Psoas muscle (tissue), 8 donors: ENCODE results near the gene PDCD11. TPM values are rescaled to one million over a fixed set of nuclear protein-coding genes. Genes with fewer than 3 reads are reported as not detected.

Experiments used
- ATAC-seq, 4 donors: fragments of 200-7000 bp; cut with Tn5 transposase; one replicate each; pipeline ENCODE4 v1.9.1; 2020; ENCODE audit warnings: moderate library complexity in 3 of 4, mild to moderate bottlenecking in 2 of 4
- DNase-seq, 2 donors: peaks; one replicate each; pipeline ENCODE4 v3.0.0-alpha.2; 2020
- H3K27ac ChIP-seq: fragments of 200-600 bp; one replicate; pipeline ENCODE4 v1.8.0; 2022
- H3K27me3 ChIP-seq, 3 donors: fragments of 200-600 bp in 1 of 3; one replicate each; pipeline versions ENCODE4 v1.6.1 to v1.8.0; 2013 to 2022; ENCODE audit warnings: low read length in 2 of 3, mild to moderate bottlenecking in 2 of 3, moderate library complexity in 1 of 3; ENCODE audit not compliant: insufficient read depth in 3 of 3
- H3K36me3 ChIP-seq, 2 donors: fragments of 200-600 bp in 1 of 2; one replicate each; pipeline versions ENCODE4 v1.6.1 to v1.8.0; 2013 to 2022; ENCODE audit warnings: low read depth in 1 of 2, mild to moderate bottlenecking in 1 of 2, moderate library complexity in 1 of 2; ENCODE audit not compliant: insufficient read depth in 1 of 2
- H3K4me1 ChIP-seq: fragments of 200-600 bp; one replicate; pipeline ENCODE4 v1.8.0; 2022
- H3K4me3 ChIP-seq: fragments of 200-600 bp; one replicate; pipeline ENCODE4 v1.8.0; 2022; ENCODE audit warnings: mild to moderate bottlenecking
- H3K9me3 ChIP-seq: fragments of 200-600 bp; one replicate; pipeline ENCODE4 v1.8.0; 2022
- WGBS, 3 donors: extraction: QIAGEN DNeasy Blood & Tissue Kit; methylation state at CpG; one replicate each; pipeline versions ENCODE4 v1.1.6 to v1.1.7; 2013; 5-methylcytosine and 5-hydroxymethylcytosine counted together
- intact Hi-C, 2 donors: fragments of 100-400 bp; cut with DNase I; formaldehyde crosslinking; loops; one replicate each; pipeline versions ENCODE4 v1.11.0 to v1.14.2; 2022
- polyA plus RNA-seq, 3 donors: library from polyadenylated mRNA; stranded (reverse); fragments of 200-250 nt; gene quantifications; one replicate each; pipeline ENCODE4 v1.2.3, GENCODE V29; 2013
- total RNA-seq, 4 donors: library from RNA; stranded (reverse); fragmentation: NEBNext Ultra II Directional in 2 of 4; extraction: Animal tissue kit (Norgen Biotek cat#: 25700) in 2 of 4; gene quantifications; one replicate each; pipeline versions ENCODE4 v1.2.1 to v1.2.4, GENCODE V29; 2021 to 2023
- TF ChIP-seq, protein P1 (sequence below): fragments of 200-600 bp; IDR thresholded peaks from one replicate; pipeline ENCODE4 v1.8.0; 2022; ENCODE audit warnings: antibody characterized with exemption
- donor health status: healthy with polysubstance abuse.
- donor health status: DM: no; HTN: no; CAD: no; lungs with moderate emphysema.
- donor health status: Bipolar disorder and iron deficiency.
- donor health status: healthy.
- donor health status: DM: yes; HTN: yes; CAD: no.
- donor health status: DM: no; HTN: no; CAD: no.
- donor health status: DM: no; HTN: no; CAD: no.
- donor health status: DM: yes; HTN: yes; CAD: no.

The PDCD11 gene
- total and polyA plus RNA-seq, 7 donors, result 13.1 to 34.7 (median 24.1) TPM

DNA sequence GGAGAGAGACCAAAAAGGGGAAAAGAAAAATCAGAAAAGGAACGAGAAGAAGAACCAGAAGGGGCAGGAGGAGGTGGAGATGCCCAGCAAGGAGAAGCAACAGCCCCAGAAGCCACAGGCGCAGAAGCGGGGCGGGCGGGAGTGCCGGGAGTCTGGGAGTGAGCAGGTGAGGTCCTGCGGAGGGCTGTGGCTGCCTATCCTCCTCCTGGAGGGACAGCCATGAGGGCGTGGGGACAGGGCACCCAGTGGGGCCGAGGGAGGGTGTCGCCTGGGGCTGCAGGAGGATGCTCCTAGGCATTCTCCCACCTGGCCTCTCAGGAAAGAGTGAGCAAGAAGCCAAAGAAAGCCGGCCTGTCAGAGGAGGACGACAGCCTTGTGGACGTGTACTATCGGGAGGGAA, 44.0 kb downstream of the PDCD11 start:
- Histone ChIP-seq H3K36me3 (peaks cover 14 to 100% of the 10 kb centered on the region in 2 donors), H3K27ac (no peak overlapping the region), H3K4me3 (no peak overlapping the region), H3K9me3 (no peaks in the 10 kb centered on the region), H3K4me1 (peaks cover under 1% of the 10 kb centered on the region), H3K27me3 (no peaks in the 10 kb centered on the region)
- TF ChIP-seq, protein P1, sequence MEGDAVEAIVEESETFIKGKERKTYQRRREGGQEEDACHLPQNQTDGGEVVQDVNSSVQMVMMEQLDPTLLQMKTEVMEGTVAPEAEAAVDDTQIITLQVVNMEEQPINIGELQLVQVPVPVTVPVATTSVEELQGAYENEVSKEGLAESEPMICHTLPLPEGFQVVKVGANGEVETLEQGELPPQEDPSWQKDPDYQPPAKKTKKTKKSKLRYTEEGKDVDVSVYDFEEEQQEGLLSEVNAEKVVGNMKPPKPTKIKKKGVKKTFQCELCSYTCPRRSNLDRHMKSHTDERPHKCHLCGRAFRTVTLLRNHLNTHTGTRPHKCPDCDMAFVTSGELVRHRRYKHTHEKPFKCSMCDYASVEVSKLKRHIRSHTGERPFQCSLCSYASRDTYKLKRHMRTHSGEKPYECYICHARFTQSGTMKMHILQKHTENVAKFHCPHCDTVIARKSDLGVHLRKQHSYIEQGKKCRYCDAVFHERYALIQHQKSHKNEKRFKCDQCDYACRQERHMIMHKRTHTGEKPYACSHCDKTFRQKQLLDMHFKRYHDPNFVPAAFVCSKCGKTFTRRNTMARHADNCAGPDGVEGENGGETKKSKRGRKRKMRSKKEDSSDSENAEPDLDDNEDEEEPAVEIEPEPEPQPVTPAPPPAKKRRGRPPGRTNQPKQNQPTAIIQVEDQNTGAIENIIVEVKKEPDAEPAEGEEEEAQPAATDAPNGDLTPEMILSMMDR, result no peak
- no peak for ATAC-seq
- WGBS, 3 donors, result 92 to 94% (median 94%) methylated on average over 14 of the region's 14 CpGs
- intact Hi-C loops, result no loop called here
- DNase-seq, result no peak

DNA sequence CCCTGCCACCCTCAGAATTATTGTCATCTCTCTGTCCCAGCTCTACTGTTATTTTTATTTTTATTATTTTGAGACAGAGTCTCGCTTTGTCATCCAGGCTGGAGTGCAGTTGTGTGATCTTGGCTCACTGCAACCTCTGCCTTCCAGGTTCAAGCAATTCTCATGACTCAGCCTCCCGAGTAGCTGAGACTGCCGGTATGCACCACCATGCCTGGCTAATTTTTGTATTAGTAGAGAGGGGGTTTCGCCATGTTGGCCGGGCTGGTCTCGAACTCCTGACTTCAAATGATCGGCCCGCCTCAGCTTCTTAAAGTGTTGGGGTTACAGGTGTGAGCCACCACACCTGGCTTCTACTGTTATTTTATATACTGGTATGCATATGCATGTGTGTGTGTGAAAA, 44.8 kb downstream of the PDCD11 start:
- Histone ChIP-seq H3K9me3 (no peaks in the 10 kb centered on the region), H3K36me3 (peaks cover 14 to 100% of the 10 kb centered on the region in 2 donors), H3K4me3 (no peak overlapping the region), H3K27ac (no peak overlapping the region), H3K27me3 (no peaks in the 10 kb centered on the region), H3K4me1 (peaks cover 8% of the 10 kb centered on the region)
- intact Hi-C loops, result no loop called here
- no peak for ATAC-seq
- WGBS, 3 donors, result 88 to 97% (median 89%) methylated on average over 8 of the region's 8 CpGs
- no peak for DNase-seq
- TF ChIP-seq, protein P1, result no peak

DNA sequence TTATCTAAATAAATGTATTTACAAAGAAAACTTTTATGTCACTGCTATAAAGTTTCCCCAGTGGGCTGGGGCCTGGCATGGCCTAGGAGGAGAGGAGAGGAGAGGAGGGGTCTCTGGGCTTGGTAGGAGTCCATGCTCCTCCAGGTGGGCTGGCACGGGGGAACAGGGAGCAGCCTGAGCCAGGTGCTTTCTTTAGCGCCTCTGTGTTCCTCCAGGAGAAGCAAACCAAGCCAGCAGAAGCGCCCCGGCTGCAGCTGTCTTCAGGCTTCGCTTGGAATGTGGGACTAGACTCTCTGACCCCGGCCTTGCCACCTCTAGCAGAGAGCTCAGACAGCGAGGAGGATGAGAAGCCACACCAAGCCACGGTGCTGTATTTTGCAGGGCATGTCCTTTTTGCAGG, 45.2 kb downstream of the PDCD11 start:
- 56 to 73% (median 64%) methylated on average over 8 of the region's 8 CpGs for WGBS, 3 donors
- peak; percentile 2 to 33 (median 13) for ATAC-seq
- TF ChIP-seq, protein P1, result no peak

DNA sequence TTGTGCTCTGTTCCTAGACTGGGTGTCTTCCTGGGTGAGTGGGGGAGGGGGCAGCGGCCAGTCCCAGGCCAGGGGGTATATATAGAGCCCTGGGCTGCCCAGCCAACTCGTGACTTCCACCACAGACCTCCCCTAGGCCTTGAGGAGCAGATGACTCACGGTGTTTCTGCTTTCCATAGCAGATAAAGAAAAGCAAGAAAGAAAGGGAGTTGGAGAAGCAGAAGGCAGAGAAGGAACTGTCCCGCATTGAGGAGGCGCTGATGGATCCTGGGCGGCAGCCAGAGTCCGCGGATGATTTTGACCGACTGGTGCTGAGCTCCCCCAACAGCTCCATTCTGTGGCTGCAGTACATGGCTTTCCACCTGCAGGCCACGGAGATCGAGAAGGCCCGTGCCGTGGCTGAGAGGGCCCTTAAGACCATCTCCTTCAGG, 45.6 kb downstream of the PDCD11 start:
- ATAC-seq, result peak; percentile 60 to 76 (median 66)
- Histone ChIP-seq H3K27me3 (no peaks in the 10 kb centered on the region), H3K9me3 (no peaks in the 10 kb centered on the region), H3K4me3 (no peak overlapping the region), H3K27ac (peak overlapping the region; percentile 33), H3K4me1 (peaks cover 14% of the 10 kb centered on the region), H3K36me3 (peaks cover 16 to 100% of the 10 kb centered on the region in 2 donors)
- DNase-seq, result peak; percentile 49 to 66
- 77 to 80% (median 78%) methylated on average over 13 of the region's 13 CpGs for WGBS, 3 donors
- intact Hi-C loops, result no loop called here
- TF ChIP-seq, protein P1, result peak; percentile 3

More for the DNA sequence above, 45.2 kb downstream of the PDCD11 start:
- no peak overlapping the region for H3K4me3 ChIP-seq
- DNase-seq, result no peak
- H3K27ac ChIP-seq, result no peak overlapping the region
- H3K36me3 ChIP-seq, result peaks cover 14 to 100% of the 10 kb centered on the region in 2 donors
- intact Hi-C loops, result no loop called here
- H3K4me1 ChIP-seq, result peaks cover 9% of the 10 kb centered on the region
- H3K27me3 ChIP-seq, result no peaks in the 10 kb centered on the region
- no peaks in the 10 kb centered on the region for H3K9me3 ChIP-seq
